Midbrain (tissue), 1 donor: ENCODE data around the gene PRMT9.
A peak's percentile ranks its signal among the peaks of the same experiment; 100 is the strongest.

Source experiments
- DNase-seq: peaks from one replicate; lab custom pipeline; 2025; lab: John Stamatoyannopoulos, UW

The PRMT9 gene

GRCh38 chr4:147617841-147618691 is 65.9 kb downstream of the PRMT9 start:
- DNase-seq: no peak

- peak; percentile 99 for DNase-seq
Observed at GRCh38 chr4:147617173-147617840, 66.7 kb downstream of the PRMT9 start, which contains the start of gene TMEM184C. TSS of gene TMEM184C (plus strand) at chr4:147617397. CDS start at chr4:147617957, 560 bp downstream.

- no peak for DNase-seq
Observed at GRCh38 chr4:147616849-147617172, 67.2 kb downstream of the PRMT9 start.

GRCh38 chr4:147610686-147611085 is 73.3 kb downstream of the PRMT9 start:
- DNase-seq: no peak

- no peak for DNase-seq
Observed at GRCh38 chr4:147607471-147607870, 76.5 kb downstream of the PRMT9 start.

- no peak for DNase-seq
Observed at GRCh38 chr4:147605499-147605898, 78.5 kb downstream of the PRMT9 start.

- DNase-seq: no peak
Observed at GRCh38 chr4:147599769-147600168, 84.2 kb downstream of the PRMT9 start.

- DNase-seq: no peak
Observed at GRCh38 chr4:147599206-147599605, 84.8 kb downstream of the PRMT9 start.

- DNase-seq: no peak
Observed at GRCh38 chr4:147597561-147597960, 86.4 kb downstream of the PRMT9 start.

- DNase-seq: no peak
Observed at GRCh38 chr4:147596981-147597380, 87.0 kb downstream of the PRMT9 start.

GRCh38 chr4:147596377-147596776 is 87.6 kb downstream of the PRMT9 start:
- DNase-seq: no peak

GRCh38 chr4:147594578-147594977 is 89.4 kb downstream of the PRMT9 start:
- no peak for DNase-seq

- no peak for DNase-seq
Observed at GRCh38 chr4:147594107-147594506, 89.9 kb downstream of the PRMT9 start.

GRCh38 chr4:147591106-147591505 is 92.9 kb downstream of the PRMT9 start:
- no peak for DNase-seq

GRCh38 chr4:147590249-147590920 is 93.6 kb downstream of the PRMT9 start:
- DNase-seq: peak; percentile 77

GRCh38 chr4:147589586-147589985 is 94.4 kb downstream of the PRMT9 start:
- DNase-seq: no peak
